H9 (cell line): Measurements from ENCODE around the gene RNPS1. TPM values are rescaled to one million over a fixed set of nuclear protein-coding genes. Genes with fewer than 3 reads are reported as not detected.
A peak's percentile ranks its signal among the peaks of the same experiment; 100 is the strongest.

Experiments used
- DNase-seq: peaks from one replicate; pipeline ENCODE4 v3.0.0-alpha.2; 2017
- H2AFZ ChIP-seq: one replicate; pipeline ENCODE4 v1.6.1; 2013; ENCODE audit warnings: mild to moderate bottlenecking, low read length, control low read depth, moderate library complexity
- H2AK5ac ChIP-seq: 2 replicates; pipeline ENCODE4 v1.6.1; 2013; ENCODE audit warnings: low read length, control low read depth, mixed read lengths; ENCODE audit not compliant: insufficient read length
- H2BK120ac ChIP-seq: one replicate; pipeline ENCODE4 v1.6.1; 2013; ENCODE audit warnings: low read depth, mild to moderate bottlenecking, low read length, control low read depth, inconsistent platforms; ENCODE audit not compliant: poor library complexity, severe bottlenecking
- H2BK12ac ChIP-seq: 2 replicates; pipeline ENCODE4 v1.6.1; 2013; ENCODE audit warnings: low read length, control low read depth, mixed read lengths, low read depth; ENCODE audit not compliant: insufficient read length
- H2BK15ac ChIP-seq: 2 replicates; pipeline ENCODE4 v1.6.1; 2013; ENCODE audit warnings: low read depth, low read length, control low read depth
- H2BK20ac ChIP-seq: one replicate; pipeline ENCODE4 v1.6.1; 2013; ENCODE audit warnings: low read depth, mild to moderate bottlenecking, low read length, control low read depth, inconsistent platforms; ENCODE audit not compliant: poor library complexity, severe bottlenecking
- H2BK5ac ChIP-seq: 2 replicates; pipeline ENCODE4 v1.6.1; 2013; ENCODE audit warnings: low read length, control low read depth, mixed read lengths; ENCODE audit not compliant: insufficient read length
- H3K14ac ChIP-seq: 2 replicates; pipeline ENCODE4 v1.6.1; 2013; ENCODE audit warnings: low read length, control low read depth; ENCODE audit not compliant: insufficient read depth
- H3K18ac ChIP-seq: 2 replicates; pipeline ENCODE4 v1.6.1; 2013; ENCODE audit warnings: low read depth, mild to moderate bottlenecking, mixed read lengths, low read length, control low read depth; ENCODE audit not compliant: insufficient read length
- H3K23ac ChIP-seq: 2 replicates; pipeline ENCODE4 v1.6.1; 2013; ENCODE audit warnings: low read length, control low read depth, mixed read lengths, low read depth; ENCODE audit not compliant: insufficient read length
- H3K23me2 ChIP-seq: 2 replicates; pipeline ENCODE4 v1.6.1; 2013; ENCODE audit warnings: low read depth, mild to moderate bottlenecking, mixed read lengths, low read length, control low read depth; ENCODE audit not compliant: insufficient read length, poor library complexity, severe bottlenecking
- H3K27ac ChIP-seq: 2 replicates; pipeline ENCODE4 v1.5.1; 2013; ENCODE audit warnings: low read length, control low read depth, mixed read lengths, low read depth; ENCODE audit not compliant: insufficient read length
- H3K27me3 ChIP-seq: 2 replicates; pipeline ENCODE4 v1.6.1; 2013; ENCODE audit warnings: low read length, control low read depth, inconsistent platforms; ENCODE audit not compliant: insufficient read depth
- H3K4ac ChIP-seq: 2 replicates; pipeline ENCODE4 v1.6.1; 2013; ENCODE audit warnings: low read depth, mild to moderate bottlenecking, control low read depth, inconsistent platforms, low read length, moderate library complexity
- H3K4me1 ChIP-seq: 2 replicates; pipeline ENCODE4 v1.6.1; 2013; ENCODE audit warnings: low read length, control low read depth, inconsistent platforms; ENCODE audit not compliant: insufficient read depth
- H3K4me2 ChIP-seq: 2 replicates; pipeline ENCODE4 v1.6.1; 2013; ENCODE audit warnings: low read length, control low read depth, mixed read lengths; ENCODE audit not compliant: insufficient read length, insufficient read depth
- H3K56ac ChIP-seq: 2 replicates; pipeline ENCODE4 v1.6.1; 2013; ENCODE audit warnings: low read depth, mild to moderate bottlenecking, mixed read lengths, low read length, control low read depth; ENCODE audit not compliant: insufficient read length
- H3K79me1 ChIP-seq: 2 replicates; pipeline ENCODE4 v1.6.1; 2013; ENCODE audit warnings: low read depth, mild to moderate bottlenecking, moderate library complexity, low read length, control low read depth, inconsistent platforms; ENCODE audit not compliant: insufficient read depth, poor library complexity, severe bottlenecking
- H3K79me2 ChIP-seq: 2 replicates; pipeline ENCODE4 v1.6.1; 2013; ENCODE audit warnings: low read length, control low read depth, inconsistent platforms; ENCODE audit not compliant: insufficient read depth
- H3K9ac ChIP-seq: 2 replicates; pipeline ENCODE4 v1.6.1; 2013; ENCODE audit warnings: low read length, control low read depth, mixed read lengths; ENCODE audit not compliant: insufficient read length; ENCODE audit errors: extremely low read depth
- H3K9me3 ChIP-seq: one replicate; pipeline ENCODE4 v1.6.1; 2013; ENCODE audit warnings: low read depth, low read length, inconsistent platforms; ENCODE audit not compliant: control insufficient read depth
- H3T11ph ChIP-seq: one replicate; pipeline ENCODE4 v1.6.1; 2013; ENCODE audit warnings: mild to moderate bottlenecking, low read length, control low read depth, inconsistent platforms
- H4K20me1 ChIP-seq: one replicate; pipeline ENCODE4 v1.6.1; 2013; ENCODE audit not compliant: control insufficient read depth, insufficient read length, insufficient read depth
- H4K5ac ChIP-seq: 2 replicates; pipeline ENCODE4 v1.6.1; 2013; ENCODE audit warnings: low read depth, mild to moderate bottlenecking, mixed read lengths, low read length, control low read depth; ENCODE audit not compliant: insufficient read length
- H4K8ac ChIP-seq: replicated peaks from 2 replicates; pipeline ENCODE4 v1.6.1; 2013; ENCODE audit warnings: low read length, control low read depth, mixed read lengths, low read depth; ENCODE audit not compliant: insufficient read length
- H4K91ac ChIP-seq: 2 replicates; pipeline ENCODE4 v1.6.1; 2013; ENCODE audit warnings: low read depth, mild to moderate bottlenecking, moderate library complexity, mixed read lengths, low read length, control low read depth; ENCODE audit not compliant: insufficient read length
- H3K27ac Mint-ChIP-seq, 3 experiments: 2 replicates in 2 of 3; 3 replicates in 1 of 3; pipeline ENCODE4 v1.8.0; 2020 to 2021; ENCODE audit warnings: mixed read lengths in 3 of 3, mild to moderate bottlenecking in 1 of 3, moderate library complexity in 1 of 3
- H3K27me3 Mint-ChIP-seq: 2 replicates; pipeline ENCODE4 v1.8.0; 2021; ENCODE audit warnings: low read depth, mild to moderate bottlenecking, moderate library complexity, mixed read lengths
- H3K36me3 Mint-ChIP-seq, 3 experiments: 2 replicates in 2 of 3; 3 replicates in 1 of 3; pipeline ENCODE4 v1.8.0; 2020 to 2021; ENCODE audit warnings: low read depth in 3 of 3, mixed read lengths in 3 of 3; ENCODE audit not compliant: insufficient read depth in 1 of 3
- H3K4me1 Mint-ChIP-seq, 2 experiments: 2 replicates each; pipeline ENCODE4 v1.8.0; 2020; ENCODE audit warnings: mixed read lengths in 2 of 2
- H3K4me3 Mint-ChIP-seq, 2 experiments: 2 replicates in 1 of 2; 3 replicates in 1 of 2; pipeline ENCODE4 v1.8.0; 2020 to 2021; ENCODE audit warnings: mild to moderate bottlenecking in 2 of 2, mixed read lengths in 2 of 2, moderate library complexity in 1 of 2
- H3K9me3 Mint-ChIP-seq, 2 experiments: 2 replicates in 1 of 2; 3 replicates in 1 of 2; pipeline ENCODE4 v1.8.0; 2020; ENCODE audit warnings: mild to moderate bottlenecking in 2 of 2, mixed read lengths in 2 of 2, moderate library complexity in 1 of 2
- WGBS: extraction: QIAGEN DNeasy Blood & Tissue Kit; methylation state at CpG from one replicate; pipeline ENCODE4 v1.1.7; 2013; ENCODE audit warnings: missing lambda C conversion rate, low lambda C conversion rate, mixed read lengths; ENCODE audit not compliant: insufficient read length; ENCODE audit errors: extremely low coverage; 5-methylcytosine and 5-hydroxymethylcytosine counted together
- total RNA-seq: library from RNA; stranded (reverse); gene quantifications from 2 replicates; pipeline ENCODE4 v1.2.1, GENCODE V29; 2021
- TF ChIP-seq, protein P1 (sequence below): fragments of 200-600 bp; sonication (generic); conservative IDR thresholded peaks from 3 replicates; pipeline ENCODE4 v1.8.0; 2021; ENCODE audit warnings: antibody characterized with exemption, mild to moderate bottlenecking

The RNPS1 gene
- total RNA-seq, 1 experiment from 2014 or later, result 384 TPM

DNA sequence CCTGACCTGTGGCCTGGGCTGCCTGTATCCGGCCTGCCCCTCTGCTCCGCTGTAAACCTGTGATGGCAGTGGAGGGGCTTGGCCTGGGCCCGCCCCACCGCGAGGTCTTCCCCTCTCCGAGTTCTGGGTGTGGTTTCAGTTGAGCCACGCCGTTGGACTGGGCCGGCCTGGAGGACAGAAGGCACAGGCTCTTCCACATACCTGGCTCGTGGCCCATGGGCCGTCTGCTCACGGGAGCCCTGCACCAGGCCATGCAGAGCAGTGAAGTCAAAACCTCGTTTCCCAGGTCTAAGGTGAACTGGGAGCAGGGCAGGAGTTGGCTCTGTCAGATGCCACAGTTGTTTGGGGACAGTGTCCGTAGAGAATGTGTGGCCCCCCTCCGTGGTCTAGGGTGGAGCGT is 5.6 kb upstream of the RNPS1 start:
- H3K79me2 ChIP-seq, result no peaks in the 10 kb centered on the region
- H3K27ac Mint-ChIP-seq, result 0 out of 7 replicates have a peak overlapping the region, but pooled peaks of 1 of the 3 experiments have one; percentile 61
- no CpG with 5 or more reads among the region's 16 CpGs for WGBS
- no peak overlapping the region for H2AK5ac ChIP-seq
- no peak overlapping the region for H2AFZ ChIP-seq
- H3K4me2 ChIP-seq, result no peak overlapping the region
- no peaks in the 10 kb centered on the region for H3K23me2 ChIP-seq
- H3K27me3 Mint-ChIP-seq, result peaks cover 6% of the 10 kb centered on the region; the same call in 1 of the 2 replicates
- H3K4ac ChIP-seq, result no peak overlapping the region
- H4K8ac ChIP-seq, result no peak overlapping the region
- H2BK120ac ChIP-seq, result no peak overlapping the region
- H4K20me1 ChIP-seq, result no peaks in the 10 kb centered on the region
- no peak overlapping the region for H3T11ph ChIP-seq
- H2BK15ac ChIP-seq, result no peak overlapping the region
- no peak overlapping the region for H4K91ac ChIP-seq
- no peaks in the 10 kb centered on the region for H3K9me3 ChIP-seq
- no peak for DNase-seq
- H3K36me3 Mint-ChIP-seq, result peaks cover 0 to 7% (median 3%) of the 10 kb centered on the region in 3 experiments; a peak in 3 of 7 replicates
- H3K56ac ChIP-seq, result no peak overlapping the region
- no peak overlapping the region for H2BK20ac ChIP-seq
- no peaks in the 10 kb centered on the region for H3K27me3 ChIP-seq
- H3K4me1 Mint-ChIP-seq, result peaks cover 12 to 22% of the 10 kb centered on the region in 2 experiments
- no peaks in the 10 kb centered on the region for H3K4me1 ChIP-seq
- no peak overlapping the region for H2BK12ac ChIP-seq
- H4K5ac ChIP-seq, result no peak overlapping the region
- H3K18ac ChIP-seq, result no peak overlapping the region
- H3K27ac ChIP-seq, result no peak overlapping the region
- no peaks in the 10 kb centered on the region for H3K79me1 ChIP-seq
- H3K9ac ChIP-seq, result no peak overlapping the region
- no peak overlapping the region for H2BK5ac ChIP-seq
- no peak overlapping the region for H3K14ac ChIP-seq
- no peak overlapping the region for H3K23ac ChIP-seq
- H3K9me3 Mint-ChIP-seq, result no peaks in the 10 kb centered on the region
- TF ChIP-seq, protein P1, sequence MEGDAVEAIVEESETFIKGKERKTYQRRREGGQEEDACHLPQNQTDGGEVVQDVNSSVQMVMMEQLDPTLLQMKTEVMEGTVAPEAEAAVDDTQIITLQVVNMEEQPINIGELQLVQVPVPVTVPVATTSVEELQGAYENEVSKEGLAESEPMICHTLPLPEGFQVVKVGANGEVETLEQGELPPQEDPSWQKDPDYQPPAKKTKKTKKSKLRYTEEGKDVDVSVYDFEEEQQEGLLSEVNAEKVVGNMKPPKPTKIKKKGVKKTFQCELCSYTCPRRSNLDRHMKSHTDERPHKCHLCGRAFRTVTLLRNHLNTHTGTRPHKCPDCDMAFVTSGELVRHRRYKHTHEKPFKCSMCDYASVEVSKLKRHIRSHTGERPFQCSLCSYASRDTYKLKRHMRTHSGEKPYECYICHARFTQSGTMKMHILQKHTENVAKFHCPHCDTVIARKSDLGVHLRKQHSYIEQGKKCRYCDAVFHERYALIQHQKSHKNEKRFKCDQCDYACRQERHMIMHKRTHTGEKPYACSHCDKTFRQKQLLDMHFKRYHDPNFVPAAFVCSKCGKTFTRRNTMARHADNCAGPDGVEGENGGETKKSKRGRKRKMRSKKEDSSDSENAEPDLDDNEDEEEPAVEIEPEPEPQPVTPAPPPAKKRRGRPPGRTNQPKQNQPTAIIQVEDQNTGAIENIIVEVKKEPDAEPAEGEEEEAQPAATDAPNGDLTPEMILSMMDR, result no peak
- H3K4me3 Mint-ChIP-seq, result no peak overlapping the region
